Large intestine (tissue), 3 donors: ENCODE data around the gene ERCC1. TPM values are rescaled to one million over a fixed set of nuclear protein-coding genes. Genes with fewer than 3 reads are reported as not detected.

Experiments
- DNase-seq, 2 donors: peaks; one replicate each; pipeline versions ENCODE4 v3.0.0 to v3.0.0-alpha.2; 2013
- H3K27ac ChIP-seq: one replicate; pipeline ENCODE4 v1.5.1; 2013; ENCODE audit warnings: low read length
- H3K27me3 ChIP-seq: 2 replicates; pipeline ENCODE4 v1.6.1; 2013; ENCODE audit warnings: low read length; ENCODE audit not compliant: control insufficient read depth, insufficient read depth
- H3K36me3 ChIP-seq: 2 replicates; pipeline ENCODE4 v1.6.1; 2013; ENCODE audit warnings: low read length; ENCODE audit not compliant: control insufficient read depth, insufficient read depth
- H3K4me1 ChIP-seq: one replicate; pipeline ENCODE4 v1.6.1; 2013; ENCODE audit warnings: low read length; ENCODE audit not compliant: control insufficient read depth, insufficient read depth
- H3K4me3 ChIP-seq: one replicate; pipeline ENCODE4 v1.5.1; 2013; ENCODE audit warnings: low read length
- H3K9me3 ChIP-seq: one replicate; pipeline ENCODE4 v1.6.1; 2013; ENCODE audit warnings: mild to moderate bottlenecking, low read depth, low read length, moderate library complexity; ENCODE audit not compliant: control insufficient read depth
- WGBS: methylation state at CpG from one replicate; pipeline ENCODE4 v1.1.5; 2013; ENCODE audit warnings: low lambda C conversion rate; ENCODE audit not compliant: insufficient coverage; 5-methylcytosine and 5-hydroxymethylcytosine counted together
- polyA plus RNA-seq: library from polyadenylated mRNA; unstranded; fragments of 120-200 nt; gene quantifications from one replicate; pipeline ENCODE4 v1.2.1, GENCODE V29; 2013

The ERCC1 gene
- polyA plus RNA-seq, 1 donor: 66.3 TPM

- Histone ChIP-seq H3K4me3 (peak within 1 kb of the TSS; percentile 90), H3K9me3 (no peaks in the 10 kb centered on the region), H3K27me3 (peaks cover 25% of the 10 kb centered on the region), H3K4me1 (peaks cover 15% of the 10 kb centered on the region), H3K36me3 (peaks cover 2% of the 10 kb centered on the region), H3K27ac (peak within 1 kb of the TSS; percentile 83)
- DNase-seq: peak; percentile 69 to 92
- WGBS: 0% methylated on average over 2 of the region's 51 CpGs
Observed at GRCh38 chr19:45406226-45407090, 17.3 kb downstream of the ERCC1 start, which contains the start of gene POLR1G. TSS of gene POLR1G (plus strand) at chr19:45406644. CDS start at chr19:45406697, 53 bp downstream.

DNA sequence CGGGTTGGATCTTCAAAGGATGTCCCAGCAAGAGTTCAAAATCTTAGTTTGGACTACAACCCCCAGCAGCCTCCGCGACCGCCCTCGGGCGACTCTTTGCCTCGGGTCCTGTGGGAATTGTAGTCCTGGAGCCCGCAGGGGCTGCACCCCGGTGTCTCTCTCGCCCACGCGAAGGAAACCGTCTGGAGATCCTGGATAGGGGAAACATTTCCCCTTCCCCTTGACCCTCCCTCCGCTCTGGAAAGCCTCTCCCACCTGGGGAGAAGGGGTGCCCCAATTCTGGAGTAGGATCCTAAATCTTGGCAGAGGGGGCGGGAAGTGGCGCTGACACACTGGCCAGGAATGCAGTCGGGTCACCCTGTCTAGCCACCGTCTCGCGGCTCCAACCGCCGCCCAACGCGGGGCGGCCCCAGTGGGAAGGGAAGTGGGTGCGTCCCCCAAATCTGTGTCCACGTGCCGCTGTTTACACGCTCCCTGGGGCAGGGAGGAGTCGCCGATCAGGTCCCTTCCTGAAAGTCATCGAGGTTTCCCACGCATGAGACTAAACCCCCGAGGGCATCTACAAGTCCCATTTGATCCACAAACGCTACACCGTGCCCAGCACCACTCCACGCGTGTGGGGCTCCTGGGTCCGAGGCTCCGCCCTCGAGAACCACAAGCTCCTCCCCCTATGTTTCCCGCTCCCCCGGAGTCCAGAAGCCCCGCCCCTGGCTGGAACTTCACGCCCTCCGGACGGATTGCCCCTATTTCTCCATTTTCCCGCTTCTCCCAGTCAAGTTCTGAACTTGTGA is 18.1 kb downstream of the ERCC1 start:
- H3K4me1 ChIP-seq: peaks cover 15% of the 10 kb centered on the region
- peak overlapping the region; percentile 90 for H3K4me3 ChIP-seq
- H3K27me3 ChIP-seq: peaks cover 25% of the 10 kb centered on the region
- no peaks in the 10 kb centered on the region for H3K36me3 ChIP-seq
- peak overlapping the region; percentile 83 for H3K27ac ChIP-seq
- no peaks in the 10 kb centered on the region for H3K9me3 ChIP-seq
- DNase-seq: peak; percentile 80 to 87
- no CpG with 5 or more reads among the region's 48 CpGs for WGBS

DNA sequence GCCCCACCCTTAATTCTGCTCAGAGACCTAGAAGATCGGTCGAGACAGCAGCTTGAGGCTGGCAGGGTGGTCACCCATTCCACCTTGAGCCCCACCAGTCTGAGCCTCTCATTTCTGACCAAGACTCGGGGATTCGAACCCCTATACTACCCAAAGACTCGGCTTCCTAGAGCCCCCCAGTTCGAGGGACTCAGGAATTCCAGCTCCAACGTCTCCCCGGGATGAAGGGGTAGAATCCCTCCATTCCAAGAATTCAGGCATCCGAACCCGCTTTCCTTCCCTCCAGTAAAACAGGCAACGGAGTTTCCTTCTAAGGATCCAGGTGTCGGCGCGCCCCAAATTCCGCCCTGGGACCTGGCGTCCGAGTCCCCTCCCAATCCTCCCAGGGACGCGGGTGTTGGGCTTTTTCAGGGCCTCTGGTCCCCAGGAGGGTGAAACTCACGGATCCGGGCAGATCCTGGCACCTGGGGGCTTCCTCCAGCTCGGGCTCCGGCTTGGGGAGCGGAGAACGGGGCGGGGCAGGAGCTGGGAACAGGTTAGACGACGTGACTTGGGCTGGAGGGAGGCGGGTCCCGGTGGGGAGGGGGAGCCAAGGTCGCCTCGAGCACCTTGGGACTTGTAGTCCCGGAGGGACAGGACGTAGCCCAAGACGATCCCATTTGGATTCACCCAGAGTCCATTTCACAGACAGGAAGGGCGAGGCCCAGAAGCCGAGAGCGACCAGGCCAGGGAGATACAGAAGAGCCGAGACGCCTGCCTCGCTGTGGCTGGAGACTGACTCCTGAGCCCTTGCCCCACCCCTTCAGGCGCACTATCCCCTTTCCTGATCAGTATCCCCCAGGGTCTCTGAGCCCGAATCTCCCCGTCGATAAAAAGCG is 18.9 kb downstream of the ERCC1 start, which contains the start of gene PPP1R13L:
TSS of gene PPP1R13L (minus strand) at position 513 of the 878 bp plus-strand sequence. CDS start 6,751 bp downstream, outside the sequence.
- peaks cover 25% of the 10 kb centered on the region for H3K27me3 ChIP-seq
- DNase-seq: peak; percentile 82 to 89
- H3K4me1 ChIP-seq: peaks cover 15% of the 10 kb centered on the region
- WGBS: no CpG with 5 or more reads among the region's 46 CpGs
- no peaks in the 10 kb centered on the region for H3K9me3 ChIP-seq
- no peaks in the 10 kb centered on the region for H3K36me3 ChIP-seq
- H3K27ac ChIP-seq: peak within 1 kb of the TSS; percentile 83
- H3K4me3 ChIP-seq: peak within 1 kb of the TSS; percentile 90

GRCh38 chr19:45403781-45404556 is 19.7 kb downstream of the ERCC1 start:
- no peaks in the 10 kb centered on the region for H3K36me3 ChIP-seq
- H3K9me3 ChIP-seq: no peaks in the 10 kb centered on the region
- no peak overlapping the region for H3K27ac ChIP-seq
- H3K4me3 ChIP-seq: peak overlapping the region; percentile 90
- H3K27me3 ChIP-seq: peaks cover 25% of the 10 kb centered on the region
- WGBS: no CpG with 5 or more reads among the region's 25 CpGs
- peak; percentile 59 to 65 for DNase-seq
- peaks cover 17% of the 10 kb centered on the region for H3K4me1 ChIP-seq

DNA sequence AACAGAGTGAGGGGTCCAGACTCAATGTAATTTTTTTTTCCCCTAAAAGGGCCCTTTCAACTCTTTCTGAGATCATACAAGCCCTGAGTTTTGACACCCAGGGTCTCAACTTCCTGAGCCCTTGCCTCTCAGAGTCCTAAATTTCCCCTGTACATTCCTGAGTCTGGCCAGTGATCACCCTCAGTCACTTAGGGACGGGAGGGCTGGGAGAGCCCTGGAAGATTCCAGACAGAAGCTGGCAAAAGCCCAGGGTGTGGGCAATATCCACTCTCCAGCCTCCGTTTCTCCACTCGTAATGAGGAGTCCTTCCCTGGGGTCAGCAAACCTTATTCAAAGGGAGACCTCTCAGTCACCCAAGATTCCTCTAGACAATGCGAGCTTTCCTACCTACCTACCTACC is 20.4 kb downstream of the ERCC1 start:
- H3K27me3 ChIP-seq: peaks cover 25% of the 10 kb centered on the region
- no CpG with 5 or more reads among the region's 4 CpGs for WGBS
- H3K36me3 ChIP-seq: no peaks in the 10 kb centered on the region
- no peak overlapping the region for H3K4me3 ChIP-seq
- no peak overlapping the region for H3K27ac ChIP-seq
- H3K4me1 ChIP-seq: peaks cover 22% of the 10 kb centered on the region
- no peaks in the 10 kb centered on the region for H3K9me3 ChIP-seq
- DNase-seq: no peak

DNA sequence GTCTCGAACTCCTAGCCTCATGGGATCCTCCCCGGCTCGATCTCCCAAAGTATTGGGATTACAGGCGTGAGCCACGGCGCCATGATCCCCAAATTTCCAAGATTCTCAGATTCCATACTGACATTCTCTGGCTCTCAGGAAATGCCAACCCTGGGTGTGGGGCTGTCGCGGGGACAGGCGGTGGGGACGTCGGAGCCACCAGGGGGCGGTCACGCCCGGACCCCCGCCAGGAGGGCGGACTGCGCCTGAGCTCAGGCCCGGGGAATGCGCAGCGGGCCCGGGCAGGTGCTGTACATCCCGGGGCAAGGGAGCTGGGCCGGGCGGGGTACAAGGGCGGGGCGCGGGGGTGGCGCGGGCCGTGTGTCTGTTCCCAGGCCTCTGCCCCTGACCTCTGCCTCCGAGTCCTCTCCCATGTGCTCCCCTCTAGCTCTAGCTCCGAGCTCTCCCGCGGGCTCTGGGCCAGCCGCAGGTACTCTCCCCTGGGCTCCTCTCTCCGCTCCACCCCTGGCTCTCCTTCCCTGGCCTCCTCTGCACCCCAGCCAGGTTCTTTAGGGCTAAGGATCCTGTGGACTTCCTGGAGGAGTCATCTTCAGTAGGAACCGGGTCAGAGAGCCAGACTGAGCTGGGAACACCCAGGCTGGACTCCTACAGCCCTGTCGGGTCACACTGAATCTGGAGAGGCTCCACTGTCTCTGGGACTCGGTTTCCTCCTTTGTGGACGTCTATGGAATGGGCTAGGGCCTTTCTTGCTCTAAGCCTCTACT is 21.2 kb downstream of the ERCC1 start:
- Histone ChIP-seq H3K4me1 (peaks cover 26% of the 10 kb centered on the region), H3K4me3 (no peak overlapping the region), H3K36me3 (no peaks in the 10 kb centered on the region), H3K9me3 (no peaks in the 10 kb centered on the region), H3K27ac (no peak overlapping the region), H3K27me3 (peaks cover 25% of the 10 kb centered on the region)
- DNase-seq: peak; percentile 52 to 72
- 60% methylated on average over 2 of the region's 40 CpGs for WGBS

DNA sequence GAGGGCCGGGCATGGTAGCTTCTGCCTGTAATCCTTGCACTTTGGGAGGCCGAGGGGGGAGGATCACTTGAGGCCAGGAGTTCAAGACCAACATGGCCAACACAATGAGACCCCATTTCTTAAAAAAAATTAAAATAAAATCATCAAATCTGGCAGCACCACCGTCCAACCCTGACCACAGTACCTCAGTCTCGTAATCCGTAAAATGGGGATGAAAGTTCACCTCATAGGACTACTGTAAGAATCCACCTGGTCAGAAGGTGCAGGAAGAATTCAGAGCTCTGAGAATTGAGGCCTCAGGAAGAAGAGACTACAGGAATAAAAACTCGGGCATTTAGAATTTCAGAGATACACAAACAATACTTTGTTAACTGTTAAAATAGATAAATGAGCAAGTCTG is 21.9 kb downstream of the ERCC1 start:
- H3K4me1 ChIP-seq: peaks cover 26% of the 10 kb centered on the region
- no peaks in the 10 kb centered on the region for H3K9me3 ChIP-seq
- WGBS: no CpG with 5 or more reads among the region's 6 CpGs
- no peaks in the 10 kb centered on the region for H3K36me3 ChIP-seq
- no peak overlapping the region for H3K4me3 ChIP-seq
- DNase-seq: no peak
- no peak overlapping the region for H3K27ac ChIP-seq
- H3K27me3 ChIP-seq: peaks cover 29% of the 10 kb centered on the region

DNA sequence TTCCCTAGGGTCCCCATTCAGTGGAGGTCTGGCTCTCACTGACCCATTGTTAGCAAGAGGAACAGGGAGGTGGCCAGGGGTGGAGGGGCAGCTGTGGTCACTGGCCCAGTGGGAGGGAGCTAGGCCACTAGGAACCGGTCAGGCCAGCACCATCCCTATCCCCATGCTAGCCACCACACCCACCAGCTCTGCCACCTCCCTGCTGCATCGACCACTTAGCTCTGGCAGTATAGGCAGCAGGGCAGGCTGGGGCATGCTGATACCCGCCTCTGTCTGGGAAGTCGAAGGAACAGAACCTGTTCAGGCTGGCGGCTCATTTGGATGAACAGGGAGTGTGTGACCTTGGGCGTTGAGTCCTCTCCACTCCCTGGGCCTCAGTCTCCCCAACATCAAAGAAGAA is 23.5 kb downstream of the ERCC1 start:
- peaks cover 38% of the 10 kb centered on the region for H3K27me3 ChIP-seq
- no CpG with 5 or more reads among the region's 6 CpGs for WGBS
- no peak overlapping the region for H3K27ac ChIP-seq
- H3K36me3 ChIP-seq: no peaks in the 10 kb centered on the region
- DNase-seq: no peak
- H3K4me3 ChIP-seq: no peak overlapping the region
- H3K9me3 ChIP-seq: no peaks in the 10 kb centered on the region
- H3K4me1 ChIP-seq: peaks cover 25% of the 10 kb centered on the region
